SK-N-SH (cell line): ENCODE results near the gene SPAG5. TPM values are rescaled to one million over a fixed set of nuclear protein-coding genes. Genes with fewer than 3 reads are reported as not detected.

Experiments used
- CTCF ChIA-PET: fragments of 300-600, 350-600 bp; formaldehyde crosslinking; extraction: SDS; loops from one replicate; lab custom pipeline; 2021; lab: Yijun Ruan, JAX
- POLR2A ChIA-PET: fragments of 350-600 bp; sonication (Branson Sonifier 250); formaldehyde crosslinking; extraction: SDS; loops from one replicate; lab custom pipeline; 2020; ENCODE audit warnings: antibody characterized with exemption, inconsistent platforms; lab: Yijun Ruan, JAX
- DNase-seq: peaks from one replicate; pipeline ENCODE4 v3.0.0; 2012
- H2AFZ ChIP-seq: fragments of 200-600 bp; sonication (generic); 2 replicates; pipeline ENCODE4 v1.8.1; 2016; ENCODE audit warnings: antibody characterized with exemption, mild to moderate bottlenecking, low read depth
- H3F3A ChIP-seq: fragments of 200-600 bp; sonication (generic); replicated peaks from 2 replicates; pipeline ENCODE3; 2016; ENCODE audit warnings: antibody characterized with exemption, mild to moderate bottlenecking; ENCODE audit not compliant: insufficient read depth
- H3K27ac ChIP-seq, 2 experiments: fragments of 200-500 bp in 1 of 2; fragments of 200-600 bp in 1 of 2; sonication (Bioruptor generic) in 1 of 2; sonication (generic), shearing (Covaris generic) in 1 of 2; 2 replicates each; pipeline versions ENCODE4 v1.5.1 to v1.6.1; 2014 to 2016; ENCODE audit warnings: low read depth in 2 of 2, inconsistent platforms in 1 of 2, low read length in 1 of 2, mild to moderate bottlenecking in 1 of 2, mixed read lengths in 1 of 2
- H3K27me3 ChIP-seq: fragments of 200-600 bp; sonication (generic), shearing (Covaris generic); 2 replicates; pipeline ENCODE4 v1.6.1; 2016; ENCODE audit warnings: mixed run types; ENCODE audit not compliant: insufficient read depth
- H3K36me3 ChIP-seq, 2 experiments: fragments of 200-500 bp in 1 of 2; fragments of 200-600 bp in 1 of 2; sonication (Bioruptor generic) in 1 of 2; sonication (generic) in 1 of 2; replicated peaks in 1 of 2; 2 replicates each; pipeline versions ENCODE3 to v1.5.1; 2014 to 2016; ENCODE audit warnings: low read length in 1 of 2, mild to moderate bottlenecking in 1 of 2; ENCODE audit not compliant: insufficient read depth in 2 of 2, control insufficient read depth in 1 of 2
- H3K4me1 ChIP-seq, 2 experiments: fragments of 200-500 bp in 1 of 2; fragments of 200-600 bp in 1 of 2; sonication (Bioruptor generic) in 1 of 2; sonication (generic), shearing (Covaris generic) in 1 of 2; 2 replicates each; pipeline versions ENCODE4 v1.5.1 to v1.6.1; 2014 to 2016; ENCODE audit warnings: low read depth in 1 of 2, low read length in 1 of 2, mixed run types in 1 of 2; ENCODE audit not compliant: insufficient read depth in 2 of 2, control insufficient read depth in 1 of 2
- H3K4me2 ChIP-seq: fragments of 200-600 bp; sonication (generic), shearing (Covaris generic); 2 replicates; pipeline ENCODE4 v1.6.1; 2017; ENCODE audit warnings: mixed run types
- H3K4me3 ChIP-seq, 2 experiments: fragments of 200-500 bp in 1 of 2; fragments of 200-600 bp in 1 of 2; sonication (Bioruptor generic) in 1 of 2; sonication (generic), shearing (Covaris generic) in 1 of 2; 2 replicates each; pipeline versions ENCODE4 v1.5.1 to v1.8.1; 2014 to 2016; ENCODE audit warnings: low read depth in 2 of 2, inconsistent platforms in 1 of 2, low read length in 1 of 2, mild to moderate bottlenecking in 1 of 2, mixed read lengths in 1 of 2, moderate library complexity in 1 of 2
- H3K79me2 ChIP-seq: fragments of 200-600 bp; sonication (generic); 2 replicates; pipeline ENCODE4 v1.8.1; 2017; ENCODE audit warnings: mild to moderate bottlenecking; ENCODE audit not compliant: insufficient read depth
- H3K9ac ChIP-seq: fragments of 200-600 bp; sonication (generic); 2 replicates; pipeline ENCODE4 v1.6.1; 2017; ENCODE audit warnings: mixed run types
- H3K9me2 ChIP-seq: fragments of 200-600 bp; sonication (generic); 2 replicates; pipeline ENCODE4 v1.6.1; 2017; ENCODE audit warnings: mixed run types
- H3K9me3 ChIP-seq: fragments of 200-600 bp; sonication (generic); 2 replicates; pipeline ENCODE4 v1.6.1; 2017; ENCODE audit warnings: mixed run types, mild to moderate bottlenecking, moderate library complexity
- H4K20me1 ChIP-seq: fragments of 200-600 bp; sonication (generic); 2 replicates; pipeline ENCODE4 v1.6.1; 2017; ENCODE audit warnings: mild to moderate bottlenecking, mixed run types; ENCODE audit not compliant: insufficient read depth
- CHD2 ChIP-seq: fragments of 150-350 bp; IDR thresholded peaks from 2 replicates; pipeline ENCODE4 v1.6.1; 2018; ENCODE audit warnings: low read length; ENCODE audit not compliant: partially characterized antibody
- EP300 ChIP-seq, 2 experiments: IDR thresholded peaks; 2 replicates each; pipeline versions ENCODE4 v1.4.0 to v1.6.1; 2012; ENCODE audit warnings: borderline replicate concordance in 1 of 2, low read depth in 1 of 2, low read length in 1 of 2
- EZH2phosphoT487 ChIP-seq: fragments of 200-600 bp; sonication (generic); IDR thresholded peaks from 2 replicates; pipeline ENCODE4 v1.6.1; 2017; ENCODE audit warnings: low read depth, mixed run types, mild to moderate bottlenecking, antibody characterized with exemption, moderate library complexity, borderline replicate concordance
- FOXJ3 ChIP-seq: sonication (generic); formaldehyde crosslinking; IDR thresholded peaks from 2 replicates; pipeline ENCODE4 v1.5.1; 2020; ENCODE audit warnings: mild to moderate bottlenecking, missing genetic modification reagents
- IRF3 ChIP-seq: fragments of 150-350 bp; IDR thresholded peaks from 2 replicates; pipeline ENCODE4 v1.6.1; 2016; ENCODE audit warnings: mild to moderate bottlenecking, low read depth, low read length
- JUND ChIP-seq: IDR thresholded peaks from 2 replicates; pipeline ENCODE4 v1.4.0; 2012
- MEF2A ChIP-seq: IDR thresholded peaks from 2 replicates; pipeline ENCODE4 v1.4.0; 2012; ENCODE audit warnings: low read depth, borderline replicate concordance
- MXI1 ChIP-seq: IDR thresholded peaks from 2 replicates; pipeline ENCODE4 v1.6.1; 2012; ENCODE audit warnings: mild to moderate bottlenecking, low read depth, low read length, improper control_type of control experiment
- NFIC ChIP-seq: IDR thresholded peaks from 2 replicates; pipeline ENCODE4 v1.4.0; 2012; ENCODE audit warnings: borderline replicate concordance
- NRF1 ChIP-seq: IDR thresholded peaks from 2 replicates; pipeline ENCODE4 v1.6.1; 2012; ENCODE audit warnings: low read depth, mild to moderate bottlenecking, low read length
- PBX3 ChIP-seq: IDR thresholded peaks from 2 replicates; pipeline ENCODE4; 2012
- RAD21 ChIP-seq: IDR thresholded peaks from 2 replicates; pipeline ENCODE4 v1.6.1; 2012; ENCODE audit warnings: mild to moderate bottlenecking, low read length
- RCOR1 ChIP-seq: fragments of 150-350 bp; IDR thresholded peaks from 2 replicates; pipeline ENCODE4 v1.6.1; 2017; ENCODE audit warnings: antibody characterized with exemption, low read length
- RXRA ChIP-seq: IDR thresholded peaks from 2 replicates; pipeline ENCODE4 v1.4.0; 2012; ENCODE audit warnings: low read depth, mild to moderate bottlenecking, borderline replicate concordance
- SMC3 ChIP-seq: IDR thresholded peaks from 2 replicates; pipeline ENCODE4 v1.6.1; 2012; ENCODE audit warnings: low read depth, low read length, improper control_type of control experiment
- TCF12 ChIP-seq: IDR thresholded peaks from 2 replicates; pipeline ENCODE4 v1.4.0; 2012
- TEAD4 ChIP-seq: IDR thresholded peaks from 2 replicates; pipeline ENCODE4 v1.4.0; 2012; ENCODE audit warnings: mild to moderate bottlenecking, borderline replicate concordance; ENCODE audit not compliant: insufficient read depth
- USF2 ChIP-seq: fragments of 150-350 bp; IDR thresholded peaks from 2 replicates; pipeline ENCODE4 v1.6.1; 2017; ENCODE audit warnings: antibody characterized with exemption, low read length, low read depth, borderline replicate concordance
- YY1 ChIP-seq: IDR thresholded peaks from 2 replicates; pipeline ENCODE4 v1.4.0; 2012; ENCODE audit warnings: low read depth, mild to moderate bottlenecking
- WGBS: methylation state at CpG from one replicate; pipeline ENCODE4 v1.1.6; 2017; ENCODE audit warnings: low lambda C conversion rate; 5-methylcytosine and 5-hydroxymethylcytosine counted together
- polyA plus RNA-seq, 3 experiments: library from polyadenylated mRNA; depleted of rRNA; stranded (reverse); fragments of >200 nt; gene quantifications; 2 replicates each; pipeline ENCODE4 v1.2.3, GENCODE V29; 2012
- TF ChIP-seq, protein P1 (sequence below): fragments of 200-600 bp; sonication (generic); IDR thresholded peaks from 2 replicates; pipeline ENCODE4 v1.6.1; 2017; ENCODE audit warnings: antibody characterized with exemption, mild to moderate bottlenecking, moderate library complexity

Gene SPAG5
- polyA plus RNA-seq, 1 of the 3 experiments (the other 2 are of a cell fraction): 36.5 TPM

- no peak for DNase-seq
- H3K27me3 ChIP-seq: no peaks in the 10 kb centered on the region
- H3K9ac ChIP-seq: no peak overlapping the region
- H3K79me2 ChIP-seq: peaks cover 58% of the 10 kb centered on the region
- peaks cover 6 to 12% of the 10 kb centered on the region in 2 experiments; a peak in 3 of 4 replicates for H3K4me1 ChIP-seq
- WGBS: 100% methylated on average over 2 of the region's 2 CpGs
- no peak for TF ChIP-seq TEAD4
- TF ChIP-seq, protein P1, sequence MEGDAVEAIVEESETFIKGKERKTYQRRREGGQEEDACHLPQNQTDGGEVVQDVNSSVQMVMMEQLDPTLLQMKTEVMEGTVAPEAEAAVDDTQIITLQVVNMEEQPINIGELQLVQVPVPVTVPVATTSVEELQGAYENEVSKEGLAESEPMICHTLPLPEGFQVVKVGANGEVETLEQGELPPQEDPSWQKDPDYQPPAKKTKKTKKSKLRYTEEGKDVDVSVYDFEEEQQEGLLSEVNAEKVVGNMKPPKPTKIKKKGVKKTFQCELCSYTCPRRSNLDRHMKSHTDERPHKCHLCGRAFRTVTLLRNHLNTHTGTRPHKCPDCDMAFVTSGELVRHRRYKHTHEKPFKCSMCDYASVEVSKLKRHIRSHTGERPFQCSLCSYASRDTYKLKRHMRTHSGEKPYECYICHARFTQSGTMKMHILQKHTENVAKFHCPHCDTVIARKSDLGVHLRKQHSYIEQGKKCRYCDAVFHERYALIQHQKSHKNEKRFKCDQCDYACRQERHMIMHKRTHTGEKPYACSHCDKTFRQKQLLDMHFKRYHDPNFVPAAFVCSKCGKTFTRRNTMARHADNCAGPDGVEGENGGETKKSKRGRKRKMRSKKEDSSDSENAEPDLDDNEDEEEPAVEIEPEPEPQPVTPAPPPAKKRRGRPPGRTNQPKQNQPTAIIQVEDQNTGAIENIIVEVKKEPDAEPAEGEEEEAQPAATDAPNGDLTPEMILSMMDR: no peak
- no peak for TF ChIP-seq YY1
- TF ChIP-seq MEF2A: no peak
- no peak for TF ChIP-seq FOXJ3 (CRISPR knock-in tag)
- no peak for TF ChIP-seq PBX3
- TF ChIP-seq EP300 (IDR thresholded peaks at IDR 0.05; ENCODE audit: borderline replicate concordance in 1 of 2, low read depth in 1 of 2, low read length in 1 of 2): no peak
- TF ChIP-seq RAD21: no peak
- TF ChIP-seq MXI1: no peak
- no peak overlapping the region for H2AFZ ChIP-seq
- ChIA-PET CTCF (interaction anchor here (1.1 to 1.4 kb wide), 2 partner anchors 15 to 34 kb away, joined by 3 read pairs; no protein-coding TSS in a partner anchor), POLR2A (no interaction called here)
- H3K36me3 ChIP-seq: peaks cover 58 to 69% of the 10 kb centered on the region in 2 experiments
- H3K27ac ChIP-seq: no peak overlapping the region
- no peak overlapping the region for H3K4me2 ChIP-seq
- peaks cover 9% of the 10 kb centered on the region for H4K20me1 ChIP-seq
- no peaks in the 10 kb centered on the region for H3K9me2 ChIP-seq
- H3K9me3 ChIP-seq: no peaks in the 10 kb centered on the region
- H3K4me3 ChIP-seq: no peak overlapping the region
- peaks cover 17% of the 10 kb centered on the region for H3F3A ChIP-seq
Measured at GRCh38 chr17:28641579-28641978, 42.8 kb upstream of the SPAG5 start.

DNA sequence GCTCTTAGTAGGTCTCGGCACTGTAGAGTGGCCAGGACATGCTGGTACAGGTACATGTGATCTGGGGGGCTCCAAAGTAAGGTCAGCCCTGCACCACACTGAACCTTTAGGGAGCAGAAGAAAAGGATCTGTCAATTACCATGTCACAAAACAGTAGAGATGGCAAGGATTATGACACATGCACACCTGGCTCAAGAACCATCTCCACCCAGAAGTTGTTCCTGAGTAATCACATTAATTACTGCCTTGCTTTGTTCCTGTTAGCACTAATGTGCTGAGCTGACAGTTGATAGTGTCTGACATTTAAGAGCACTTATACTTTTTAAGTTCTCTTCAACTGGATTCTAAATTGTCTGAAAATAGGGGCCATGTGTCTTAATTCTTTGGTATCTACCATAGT lies 36.7 kb upstream of the SPAG5 start:
- H3K9me3 ChIP-seq: no peaks in the 10 kb centered on the region
- no peak overlapping the region for H3K9ac ChIP-seq
- no peaks in the 10 kb centered on the region for H3K27me3 ChIP-seq
- no peak overlapping the region for H2AFZ ChIP-seq
- H3K4me3 ChIP-seq: no peak overlapping the region
- ChIA-PET POLR2A (interaction anchor here (1.8 kb wide), 1 partner anchor 9 kb away, joined by 7 read pairs; the partner anchor contains the start of gene BLTP2), CTCF (interaction anchor here (0.9 to 5.5 kb wide), 3 partner anchors 9 to 23 kb away, joined by 3 to 43 read pairs (median 4); partner anchors contain the start of gene BLTP2)
- H3K36me3 ChIP-seq: peaks cover 76 to 97% of the 10 kb centered on the region in 2 experiments
- peaks cover 34% of the 10 kb centered on the region for H3K79me2 ChIP-seq
- 100% methylated on average over 1 of the region's 1 CpG for WGBS
- H3K4me1 ChIP-seq: no peaks in the 10 kb centered on the region
- no peaks in the 10 kb centered on the region for H3K9me2 ChIP-seq
- H3F3A ChIP-seq: no peaks in the 10 kb centered on the region
- DNase-seq: no peak
- no peak overlapping the region for H3K4me2 ChIP-seq
- no peak for TF ChIP-seq CHD2
- no peak for TF ChIP-seq MXI1
- TF ChIP-seq EZH2phosphoT487: no peak
- TF ChIP-seq IRF3: no peak
- TF ChIP-seq USF2: no peak
- no peak for TF ChIP-seq JUND
- no peak for TF ChIP-seq NFIC
- no peak for TF ChIP-seq EP300 (IDR thresholded peaks at IDR 0.05; ENCODE audit: borderline replicate concordance in 1 of 2, low read depth in 1 of 2, low read length in 1 of 2)
- TF ChIP-seq RXRA: no peak
- no peak for TF ChIP-seq SMC3
- TF ChIP-seq TCF12: no peak
- TF ChIP-seq NRF1: no peak
- no peak for TF ChIP-seq MEF2A
- TF ChIP-seq, protein P1: no peak
- no peak for TF ChIP-seq FOXJ3 (CRISPR knock-in tag)
- no peak for TF ChIP-seq RCOR1
- peaks cover 13% of the 10 kb centered on the region for H4K20me1 ChIP-seq
- H3K27ac ChIP-seq: no peak overlapping the region
